HCT116 (cell line): ENCODE data around the gene AHSP. TPM values are rescaled to one million over a fixed set of nuclear protein-coding genes. Genes with fewer than 3 reads are reported as not detected.

ENCODE experiments used
- ATAC-seq: fragments of 200-7000 bp; cut with Tn5 transposase; 2 replicates; pipeline ENCODE4 v1.9.1; 2020; ENCODE audit warnings: mild to moderate bottlenecking, moderate library complexity
- BruUV-seq: library from RNA; stranded (reverse); fragments of 400-500 nt; replicated peaks from 2 replicates; lab custom pipeline; 2021; lab: Mats Ljungman, UMichigan
- CTCF ChIA-PET: fragments of 300-600 bp; sonication (Branson Sonifier 250); formaldehyde crosslinking; loops from one replicate; lab custom pipeline; 2021; ENCODE audit warnings: antibody characterized with exemption; lab: Charles Lee
- POLR2A ChIA-PET: fragments of 300-600, 350-600 bp; sonication (Branson Sonifier 250); formaldehyde crosslinking; loops from one replicate; lab custom pipeline; 2021; ENCODE audit warnings: antibody characterized with exemption; lab: Charles Lee
- RAD21 ChIA-PET, 2 experiments: fragments of 300-600 bp; sonication (Branson Sonifier 250); formaldehyde crosslinking; loops; one replicate each; lab custom pipeline; 2023; ENCODE audit warnings: low total read pairs in 2 of 2; ENCODE audit not compliant: uncharacterized antibody in 2 of 2, unreplicated experiment in 2 of 2, low non-redundant PET in 1 of 2; lab: Charles Lee
- DNase-seq: peaks from one replicate; pipeline ENCODE4 v3.0.0-alpha.2; 2010; ENCODE audit warnings: low read depth, low spot score
- H2AFZ ChIP-seq: fragments of 200-600 bp; shearing (Covaris generic), sonication (generic); 2 replicates; pipeline ENCODE4 v1.6.1; 2017; ENCODE audit warnings: low read depth, mixed run types, mixed read lengths, antibody characterized with exemption, low read length; ENCODE audit not compliant: poor library complexity, severe bottlenecking
- H3K27ac ChIP-seq: 2 replicates; pipeline ENCODE4 v1.5.1; 2012; ENCODE audit warnings: low read depth, low read length
- H3K27me3 ChIP-seq: fragments of 200-600 bp; sonication (generic); 2 replicates; pipeline ENCODE4 v1.6.1; 2016; ENCODE audit warnings: mixed run types, low read length, mixed read lengths; ENCODE audit not compliant: insufficient read depth
- H3K36me3 ChIP-seq, 2 experiments: fragments of 200-500 bp in 1 of 2; fragments of 200-600 bp in 1 of 2; sonication (Bioruptor generic) in 1 of 2; sonication (generic) in 1 of 2; 2 replicates each; pipeline versions ENCODE4 v1.5.1 to v1.6.1; 2014 to 2016; ENCODE audit warnings: low read length in 2 of 2, inconsistent platforms in 1 of 2, mixed read lengths in 1 of 2, mixed run types in 1 of 2; ENCODE audit not compliant: insufficient read depth in 2 of 2, control insufficient read depth in 1 of 2
- H3K4me1 ChIP-seq, 2 experiments: fragments of 200-600 bp in 1 of 2; sonication (generic) in 1 of 2; 2 replicates each; pipeline versions ENCODE4 v1.5.1 to v1.6.1; 2012 to 2017; ENCODE audit warnings: low read length in 2 of 2, inconsistent platforms in 1 of 2, mild to moderate bottlenecking in 1 of 2, mixed read lengths in 1 of 2, mixed run types in 1 of 2, moderate library complexity in 1 of 2; ENCODE audit not compliant: insufficient read depth in 2 of 2, control insufficient read depth in 1 of 2
- H3K4me2 ChIP-seq: fragments of 200-600 bp; sonication (generic); 2 replicates; pipeline ENCODE4 v1.6.1; 2017; ENCODE audit warnings: mixed run types, low read length, mixed read lengths
- H3K4me3 ChIP-seq, 2 experiments: fragments of 200-600 bp in 1 of 2; sonication (generic) in 1 of 2; replicated peaks in 1 of 2; 2 replicates each; pipeline ENCODE4 v1.5.1; 2011 to 2016; ENCODE audit warnings: low read length in 2 of 2, control low read depth in 1 of 2, low read depth in 1 of 2, mild to moderate bottlenecking in 1 of 2, mixed read lengths in 1 of 2, mixed run types in 1 of 2
- H3K79me2 ChIP-seq: fragments of 200-600 bp; sonication (generic); 2 replicates; pipeline ENCODE4 v1.6.1; 2017; ENCODE audit warnings: mild to moderate bottlenecking, mixed run types, low read length, moderate library complexity, mixed read lengths; ENCODE audit not compliant: insufficient read depth
- H3K9ac ChIP-seq: fragments of 200-600 bp; sonication (generic); 2 replicates; pipeline ENCODE4 v1.6.1; 2016; ENCODE audit warnings: low read length, mixed read lengths
- H3K9me2 ChIP-seq: fragments of 200-600 bp; sonication (generic), shearing (Covaris generic); 2 replicates; pipeline ENCODE4 v1.6.1; 2017; ENCODE audit warnings: mixed run types, mild to moderate bottlenecking, moderate library complexity; ENCODE audit not compliant: insufficient read depth
- H3K9me3 ChIP-seq, 2 experiments: fragments of 200-500 bp in 1 of 2; fragments of 200-600 bp in 1 of 2; sonication (Bioruptor generic) in 1 of 2; sonication (generic) in 1 of 2; 2 replicates each; pipeline ENCODE4 v1.6.1; 2014 to 2017; ENCODE audit warnings: low read length in 2 of 2, mixed read lengths in 2 of 2, inconsistent platforms in 1 of 2, low read depth in 1 of 2, mild to moderate bottlenecking in 1 of 2, mixed run types in 1 of 2, moderate library complexity in 1 of 2; ENCODE audit not compliant: control insufficient read depth in 1 of 2, insufficient read depth in 1 of 2
- H4K20me1 ChIP-seq: fragments of 200-600 bp; sonication (generic), shearing (Covaris generic); 2 replicates; pipeline ENCODE4 v1.6.1; 2017; ENCODE audit warnings: mixed run types, mild to moderate bottlenecking, moderate library complexity; ENCODE audit not compliant: insufficient read depth
- CBX3 ChIP-seq: IDR thresholded peaks from 2 replicates; pipeline ENCODE4 v1.6.1; 2012; ENCODE audit warnings: low read depth
- CEBPB ChIP-seq: IDR thresholded peaks from 2 replicates; pipeline ENCODE4 v1.6.1; 2012; ENCODE audit warnings: low read depth
- EGR1 ChIP-seq: IDR thresholded peaks from 2 replicates; pipeline ENCODE4 v1.6.1; 2012; ENCODE audit warnings: low read depth
- ELF1 ChIP-seq: IDR thresholded peaks from 2 replicates; pipeline ENCODE4 v1.6.1; 2012; ENCODE audit warnings: low read depth, borderline replicate concordance
- EZH2 ChIP-seq: fragments of 200-600 bp; sonication (generic); IDR thresholded peaks from 2 replicates; pipeline ENCODE4 v1.6.1; 2017; ENCODE audit warnings: antibody characterized with exemption, mixed run types
- POLR2AphosphoS5 ChIP-seq: IDR thresholded peaks from 2 replicates; pipeline ENCODE4 v1.6.1; 2011; ENCODE audit warnings: mild to moderate bottlenecking, low read depth, low read length, moderate library complexity
- SRF ChIP-seq: IDR thresholded peaks from 2 replicates; pipeline ENCODE4 v1.6.1; 2012; ENCODE audit warnings: low read depth
- YY1 ChIP-seq: IDR thresholded peaks from 2 replicates; pipeline ENCODE4 v1.6.1; 2011; ENCODE audit warnings: low read length, low read depth, moderate library complexity, mild to moderate bottlenecking; ENCODE audit not compliant: insufficient replicate concordance; ENCODE audit errors: extremely low read depth
- ZFX ChIP-seq: fragments of 450-650 bp; IDR thresholded peaks from 2 replicates; pipeline ENCODE4 v1.6.1; 2017
- ZNF274 ChIP-seq: fragments of 200-500 bp; sonication (Bioruptor generic); IDR thresholded peaks from 2 replicates; pipeline ENCODE4 v1.6.1; 2014; ENCODE audit warnings: mild to moderate bottlenecking, low read depth, low read length, inconsistent platforms
- intact Hi-C: fragments of 100-400 bp; cut with micrococcal nuclease; formaldehyde crosslinking; loops from 2 replicates; pipeline ENCODE4 v1.10.0; 2022
- total RNA-seq: library from RNA; stranded (reverse); gene quantifications from one replicate; pipeline ENCODE4 v1.2.1, GENCODE V29; 2021; ENCODE audit not compliant: unreplicated experiment
- TF ChIP-seq, protein P1 (sequence below): IDR thresholded peaks from 2 replicates; pipeline ENCODE4 v1.6.1; 2012
- TF ChIP-seq, protein P2 (sequence below): IDR thresholded peaks from 2 replicates; pipeline ENCODE4 v1.6.1; 2011; ENCODE audit warnings: mild to moderate bottlenecking, low read length, moderate library complexity; ENCODE audit not compliant: insufficient replicate concordance; ENCODE audit errors: extremely low read depth
- TF ChIP-seq, protein P3 (sequence below), 3 experiments: fragments of 200-600 bp in 1 of 3; sonication (generic) in 1 of 3; IDR thresholded peaks in 2 of 3; conservative IDR thresholded peaks in 1 of 3; 2 replicates each; pipeline ENCODE4 v1.5.1; 2012 to 2017; ENCODE audit warnings: low read depth in 2 of 3, low read length in 2 of 3, antibody characterized with exemption in 1 of 3, borderline replicate concordance in 1 of 3, control low read depth in 1 of 3, mild to moderate bottlenecking in 1 of 3, mixed read lengths in 1 of 3, mixed run types in 1 of 3, moderate library complexity in 1 of 3; ENCODE audit not compliant: insufficient read depth in 1 of 3

Gene AHSP
- total RNA-seq, 1 experiment from 2014 or later, result not detected

DNA sequence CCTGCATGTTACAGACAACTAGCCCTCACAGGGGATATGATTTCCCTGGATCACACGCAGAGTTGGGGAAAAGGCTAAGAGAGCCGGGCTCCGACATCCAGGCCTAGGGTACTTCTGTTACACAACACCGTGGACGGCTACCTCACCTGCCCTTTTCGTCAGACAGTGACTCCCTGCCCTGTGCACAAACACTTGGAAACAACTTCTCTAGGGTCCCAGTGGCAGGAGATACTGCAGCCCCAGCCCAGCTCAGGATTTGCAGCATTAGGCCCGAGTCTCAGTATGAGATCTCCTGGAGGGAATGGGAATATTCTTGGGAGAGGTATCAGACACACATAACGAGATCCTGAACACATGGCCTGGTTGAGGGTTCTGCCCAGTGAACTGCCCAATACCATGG, 27.8 kb upstream of the AHSP start:
- TF ChIP-seq, protein P1, sequence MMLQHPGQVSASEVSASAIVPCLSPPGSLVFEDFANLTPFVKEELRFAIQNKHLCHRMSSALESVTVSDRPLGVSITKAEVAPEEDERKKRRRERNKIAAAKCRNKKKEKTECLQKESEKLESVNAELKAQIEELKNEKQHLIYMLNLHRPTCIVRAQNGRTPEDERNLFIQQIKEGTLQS, result no peak
- no peak for TF ChIP-seq POLR2AphosphoS5
- TF ChIP-seq, protein P2, sequence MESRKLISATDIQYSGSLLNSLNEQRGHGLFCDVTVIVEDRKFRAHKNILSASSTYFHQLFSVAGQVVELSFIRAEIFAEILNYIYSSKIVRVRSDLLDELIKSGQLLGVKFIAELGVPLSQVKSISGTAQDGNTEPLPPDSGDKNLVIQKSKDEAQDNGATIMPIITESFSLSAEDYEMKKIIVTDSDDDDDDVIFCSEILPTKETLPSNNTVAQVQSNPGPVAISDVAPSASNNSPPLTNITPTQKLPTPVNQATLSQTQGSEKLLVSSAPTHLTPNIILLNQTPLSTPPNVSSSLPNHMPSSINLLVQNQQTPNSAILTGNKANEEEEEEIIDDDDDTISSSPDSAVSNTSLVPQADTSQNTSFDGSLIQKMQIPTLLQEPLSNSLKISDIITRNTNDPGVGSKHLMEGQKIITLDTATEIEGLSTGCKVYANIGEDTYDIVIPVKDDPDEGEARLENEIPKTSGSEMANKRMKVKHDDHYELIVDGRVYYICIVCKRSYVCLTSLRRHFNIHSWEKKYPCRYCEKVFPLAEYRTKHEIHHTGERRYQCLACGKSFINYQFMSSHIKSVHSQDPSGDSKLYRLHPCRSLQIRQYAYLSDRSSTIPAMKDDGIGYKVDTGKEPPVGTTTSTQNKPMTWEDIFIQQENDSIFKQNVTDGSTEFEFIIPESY, result no peak
- no peak for TF ChIP-seq ZNF274
- Histone ChIP-seq H3K4me3 (no peak overlapping the region), H3K27me3 (no peaks in the 10 kb centered on the region), H3K79me2 (no peaks in the 10 kb centered on the region), H4K20me1 (no peaks in the 10 kb centered on the region), H2AFZ (no peak overlapping the region), H3K9me2 (no peaks in the 10 kb centered on the region), H3K36me3 (peaks cover 3 to 5% of the 10 kb centered on the region in 2 experiments; a peak in 3 of 4 replicates), H3K9ac (no peak overlapping the region), H3K4me1 (no peaks in the 10 kb centered on the region), H3K4me2 (no peak overlapping the region), H3K27ac (no peak overlapping the region), H3K9me3 (no peaks in the 10 kb centered on the region)
- ATAC-seq, result no peak
- BruUV-seq, result no TSS peak
- RAD21 ChIA-PET, result no interaction called here
- no peak for DNase-seq
- CTCF ChIA-PET, result no interaction called here
- intact Hi-C loops, result loop anchor here (10.0 kb wide), 1 partner anchor 375 kb away; the partner anchor contains the start of gene ZNF267
- POLR2A ChIA-PET, result no interaction called here

DNA sequence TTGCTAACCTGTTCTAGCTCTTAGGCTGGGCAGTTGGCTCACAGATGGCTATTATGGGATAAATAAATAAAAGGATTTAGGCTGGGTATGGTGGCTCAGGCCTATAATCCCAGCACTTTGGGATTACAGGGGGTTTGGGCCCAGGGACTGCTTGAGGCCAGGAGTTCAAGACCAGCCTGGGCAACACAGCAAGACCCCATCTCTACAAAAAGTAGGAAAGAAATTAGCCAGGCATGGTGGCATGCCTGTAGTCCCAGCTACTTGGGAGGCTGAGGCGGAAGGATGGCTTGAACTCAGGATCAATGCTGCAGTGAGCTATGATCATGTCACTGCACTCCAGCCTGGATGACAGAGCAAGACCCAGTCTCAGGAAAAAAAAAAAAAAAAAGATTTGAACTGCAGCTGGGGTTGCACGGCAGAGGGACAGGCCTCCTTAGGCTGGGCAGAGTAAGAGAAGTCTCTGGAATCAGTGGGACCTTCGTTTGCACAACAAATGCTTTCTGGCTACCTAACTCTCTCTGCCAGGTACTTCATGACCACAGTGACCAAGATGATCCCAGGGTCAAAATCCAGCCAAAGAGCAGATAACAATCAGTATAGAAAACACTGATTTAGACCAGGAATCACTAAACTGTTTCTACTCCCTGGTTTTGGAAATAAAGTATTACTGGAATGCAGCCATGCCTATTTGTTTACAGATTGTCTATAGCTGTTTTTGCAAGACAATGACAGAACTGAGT, 26.3 kb upstream of the AHSP start:
- no peak for ATAC-seq
- Histone ChIP-seq H4K20me1 (no peaks in the 10 kb centered on the region), H3K4me2 (no peak overlapping the region), H3K4me1 (no peaks in the 10 kb centered on the region), H3K9me2 (no peaks in the 10 kb centered on the region), H3K27me3 (no peaks in the 10 kb centered on the region), H3K4me3 (no peak overlapping the region), H2AFZ (no peak overlapping the region), H3K79me2 (no peaks in the 10 kb centered on the region), H3K27ac (no peak overlapping the region), H3K9me3 (no peaks in the 10 kb centered on the region), H3K9ac (no peak overlapping the region), H3K36me3 (peaks cover 3 to 9% of the 10 kb centered on the region in 2 experiments; a peak in 3 of 4 replicates)
- DNase-seq, result no peak
- POLR2A ChIA-PET, result no interaction called here
- BruUV-seq, result no TSS peak
- CTCF ChIA-PET, result no interaction called here
- RAD21 ChIA-PET, result no interaction called here
- intact Hi-C loops, result loop anchor here (10.0 kb wide), 1 partner anchor 373 kb away; the partner anchor contains the start of gene ZNF267
- no peak for TF ChIP-seq SRF
- no peak for TF ChIP-seq EZH2
- TF ChIP-seq, protein P3, sequence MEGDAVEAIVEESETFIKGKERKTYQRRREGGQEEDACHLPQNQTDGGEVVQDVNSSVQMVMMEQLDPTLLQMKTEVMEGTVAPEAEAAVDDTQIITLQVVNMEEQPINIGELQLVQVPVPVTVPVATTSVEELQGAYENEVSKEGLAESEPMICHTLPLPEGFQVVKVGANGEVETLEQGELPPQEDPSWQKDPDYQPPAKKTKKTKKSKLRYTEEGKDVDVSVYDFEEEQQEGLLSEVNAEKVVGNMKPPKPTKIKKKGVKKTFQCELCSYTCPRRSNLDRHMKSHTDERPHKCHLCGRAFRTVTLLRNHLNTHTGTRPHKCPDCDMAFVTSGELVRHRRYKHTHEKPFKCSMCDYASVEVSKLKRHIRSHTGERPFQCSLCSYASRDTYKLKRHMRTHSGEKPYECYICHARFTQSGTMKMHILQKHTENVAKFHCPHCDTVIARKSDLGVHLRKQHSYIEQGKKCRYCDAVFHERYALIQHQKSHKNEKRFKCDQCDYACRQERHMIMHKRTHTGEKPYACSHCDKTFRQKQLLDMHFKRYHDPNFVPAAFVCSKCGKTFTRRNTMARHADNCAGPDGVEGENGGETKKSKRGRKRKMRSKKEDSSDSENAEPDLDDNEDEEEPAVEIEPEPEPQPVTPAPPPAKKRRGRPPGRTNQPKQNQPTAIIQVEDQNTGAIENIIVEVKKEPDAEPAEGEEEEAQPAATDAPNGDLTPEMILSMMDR (IDR thresholded peaks at IDR 0.05 in 2 of 3, conservative IDR thresholded peaks at IDR 0.05 in 1 of 3; ENCODE audit: borderline replicate concordance in 1 of 3, insufficient read depth in 1 of 3, low read depth in 2 of 3, low read length in 2 of 3), result no peak
- no peak for TF ChIP-seq CEBPB
- TF ChIP-seq EGR1, result no peak
- TF ChIP-seq YY1, result no peak
- TF ChIP-seq ELF1, result no peak
- TF ChIP-seq CBX3, result no peak
- no peak for TF ChIP-seq ZFX
- no peak for TF ChIP-seq ZNF274
